ENCODE results near the gene VWA8.
"Not testable (repeated sequence)": the region's sequence is repeated elsewhere in the genome, so short reads cannot be mapped to it uniquely, and the experiment has no call there.

VWA8 gene

GRCh38 chr13:41848435-41849255 is 112.3 kb downstream of the VWA8 start:
- no peak for DNase-seq

DNA sequence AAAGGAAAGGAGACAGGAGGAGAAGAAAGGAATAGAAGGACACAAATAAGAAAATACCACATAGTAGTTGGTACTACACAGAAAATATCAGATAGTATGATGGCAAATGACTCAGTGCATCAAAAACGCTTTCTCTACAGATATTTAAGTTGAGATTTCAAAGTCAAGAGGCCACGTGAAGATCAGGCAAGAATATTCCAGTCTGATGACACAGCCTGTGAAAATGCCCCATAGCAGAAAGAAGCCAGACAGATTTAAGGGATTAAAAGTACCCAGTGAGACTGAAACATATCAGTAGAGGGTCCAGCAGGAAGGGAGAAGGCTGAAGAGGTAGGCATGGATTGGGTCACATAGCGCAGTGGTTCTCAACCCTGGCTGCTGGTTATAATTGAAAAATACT is 113.7 kb downstream of the VWA8 start:
- no peak for DNase-seq

DNA sequence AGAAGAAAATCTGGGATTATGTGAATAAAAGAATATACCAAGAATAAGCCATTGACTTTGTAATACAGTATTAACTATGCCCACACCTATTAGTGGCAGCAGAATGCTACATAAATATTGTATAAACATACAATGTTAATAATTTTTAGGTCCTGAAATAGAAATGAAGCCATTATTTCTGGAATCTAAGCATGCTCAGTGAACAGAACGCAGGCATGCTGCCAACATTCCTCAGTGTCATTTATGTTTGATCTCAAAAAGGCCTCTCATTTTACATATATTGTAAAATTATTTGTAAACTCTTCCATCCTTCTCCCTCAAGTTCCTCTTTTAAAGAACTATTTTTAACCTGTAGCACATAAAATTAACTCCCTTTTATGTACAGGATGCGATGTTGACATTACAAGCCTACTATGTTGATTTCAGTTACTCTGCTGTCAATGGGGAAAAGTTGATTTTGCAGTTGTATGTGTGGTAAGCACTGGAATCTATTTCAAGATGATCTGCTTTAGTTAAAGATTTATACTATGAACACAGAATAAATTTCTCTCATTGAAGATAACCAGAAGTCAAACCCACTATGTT is 118.8 kb downstream of the VWA8 start:
- no peak for DNase-seq

DNA sequence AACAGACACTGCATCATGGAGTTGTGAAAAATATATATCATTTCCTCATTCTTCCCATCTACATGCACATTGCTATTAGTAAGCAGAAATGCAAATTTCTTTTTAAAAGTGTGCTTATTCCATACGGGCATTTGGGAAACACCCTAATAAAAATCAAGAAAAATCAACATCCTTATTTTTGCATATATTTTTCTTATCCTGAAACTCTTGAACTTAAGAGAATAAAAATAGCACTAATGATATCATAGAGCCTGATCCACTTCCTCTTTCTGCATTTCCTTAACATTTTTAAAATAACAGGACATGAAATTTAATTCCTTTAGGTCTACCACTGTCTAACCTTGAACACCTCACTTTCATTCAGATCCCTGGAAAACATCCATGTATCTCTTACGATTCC is 123.3 kb downstream of the VWA8 start:
- DNase-seq, result no peak

DNA sequence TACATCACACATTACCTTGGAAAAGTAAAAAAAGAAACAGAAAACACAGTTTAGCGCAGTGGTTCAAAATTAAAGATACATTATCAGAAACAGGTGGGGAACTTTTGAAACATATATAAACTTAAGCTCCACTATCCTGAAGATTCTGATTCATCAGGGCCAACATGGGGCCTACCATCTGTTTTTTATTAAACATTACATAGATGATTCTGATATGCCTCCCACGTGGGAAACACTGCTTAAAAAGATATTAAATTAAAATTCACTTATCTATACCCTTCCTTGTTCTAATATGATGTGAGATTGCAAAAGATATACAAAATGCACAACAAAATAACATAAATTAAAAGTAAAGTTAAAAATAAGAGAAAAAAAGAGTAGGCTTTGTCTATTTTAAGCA is 125.0 kb downstream of the VWA8 start:
- no peak for DNase-seq

DNA sequence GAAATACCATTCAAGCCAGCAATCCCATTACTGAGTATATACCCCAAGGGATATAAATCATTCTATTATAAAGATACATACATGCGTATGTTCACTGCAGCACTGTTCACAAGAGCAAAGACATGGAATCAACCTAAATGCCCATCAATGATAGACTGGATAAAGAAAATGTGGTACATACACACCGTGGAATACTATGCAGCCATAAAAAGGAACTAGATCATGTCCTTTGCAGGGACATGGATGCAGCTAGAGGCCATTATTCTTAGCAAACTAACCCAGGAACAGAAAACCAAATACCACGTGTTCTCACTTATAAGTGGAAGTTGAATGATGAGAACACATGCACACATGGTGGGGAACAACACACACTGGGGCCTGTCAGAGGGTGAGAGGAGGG is 126.2 kb downstream of the VWA8 start:
- not testable (repeated sequence) for DNase-seq

DNA sequence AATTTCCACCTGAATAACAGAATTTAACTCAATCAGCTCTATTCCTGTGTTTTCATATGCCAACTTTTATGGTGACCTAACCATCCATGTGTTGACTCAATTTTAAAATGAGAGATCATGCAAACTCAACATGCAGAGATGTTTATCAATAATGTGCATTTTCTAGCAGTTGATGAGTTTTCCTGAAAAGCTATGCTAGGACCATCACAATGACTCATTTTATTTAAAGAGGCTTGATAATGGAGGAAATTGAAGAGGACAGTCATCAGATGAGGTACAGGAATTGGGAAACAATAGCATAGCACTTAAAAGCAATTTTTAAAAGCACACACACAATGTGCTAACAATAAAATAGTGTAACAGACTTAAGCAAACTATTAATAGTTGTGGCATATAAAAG is 127.1 kb downstream of the VWA8 start:
- no peak for DNase-seq

GRCh38 chr13:41833201-41833600 is 127.7 kb downstream of the VWA8 start:
- DNase-seq, result no peak

DNA sequence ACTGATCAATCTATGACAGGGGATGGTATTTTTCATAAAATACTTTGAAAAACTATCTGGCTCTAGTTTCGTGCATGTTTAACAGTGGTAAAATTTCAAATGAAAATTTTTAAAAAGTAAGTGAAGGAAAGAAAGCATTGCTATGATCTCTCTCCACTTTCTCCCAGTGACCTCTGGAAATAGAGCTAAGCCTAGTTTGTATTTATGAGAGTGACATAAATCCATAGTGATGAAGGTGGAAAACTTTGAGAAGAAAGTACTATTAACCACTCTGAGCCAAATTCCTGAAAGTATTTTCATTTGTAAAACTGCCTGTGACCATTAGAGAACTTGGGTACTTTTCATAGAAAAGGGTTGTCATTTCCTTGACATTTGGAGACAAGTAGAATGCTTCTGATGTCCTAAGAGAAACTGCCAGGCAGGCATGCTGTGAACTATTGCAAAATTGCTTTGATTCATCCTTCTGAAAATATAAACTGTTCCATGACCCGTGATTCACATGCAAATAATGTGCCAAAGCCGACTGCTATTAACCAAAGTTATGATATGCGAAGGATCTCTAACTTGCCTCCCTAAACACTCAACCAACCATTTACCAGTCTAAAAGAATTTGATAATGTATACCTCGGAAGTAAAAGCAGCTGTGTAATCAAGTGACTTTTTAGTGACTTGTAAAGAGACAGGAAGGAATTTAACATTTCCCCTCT is 133.2 kb downstream of the VWA8 start:
- DNase-seq, result no peak

DNA sequence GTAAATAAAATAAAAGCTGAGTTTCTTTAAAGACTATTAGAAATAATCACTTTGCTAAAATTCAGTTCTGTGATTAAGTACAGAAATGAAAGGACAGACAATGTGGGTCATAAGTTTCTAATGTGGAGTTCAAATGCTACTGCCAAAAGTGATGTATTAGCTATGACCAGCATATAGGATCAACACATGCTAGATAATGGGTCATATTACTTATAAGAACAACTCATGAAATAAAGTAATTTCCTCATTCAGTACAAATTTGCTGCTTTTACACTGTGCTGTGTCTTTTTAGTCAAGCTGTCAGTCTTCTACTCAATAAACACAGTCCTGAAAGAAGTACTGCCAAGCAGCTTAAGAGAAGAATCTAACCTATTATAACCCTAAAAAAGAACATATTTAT is 135.2 kb downstream of the VWA8 start:
- DNase-seq, result no peak

- no peak for DNase-seq
These were observed 137.4 kb downstream of the VWA8 start for GRCh38 chr13:41823476-41823875.

GRCh38 chr13:41822560-41822959 is 138.3 kb downstream of the VWA8 start:
- DNase-seq, result no peak

- DNase-seq, result no peak
These were observed 139.7 kb downstream of the VWA8 start for GRCh38 chr13:41821238-41821594.

DNA sequence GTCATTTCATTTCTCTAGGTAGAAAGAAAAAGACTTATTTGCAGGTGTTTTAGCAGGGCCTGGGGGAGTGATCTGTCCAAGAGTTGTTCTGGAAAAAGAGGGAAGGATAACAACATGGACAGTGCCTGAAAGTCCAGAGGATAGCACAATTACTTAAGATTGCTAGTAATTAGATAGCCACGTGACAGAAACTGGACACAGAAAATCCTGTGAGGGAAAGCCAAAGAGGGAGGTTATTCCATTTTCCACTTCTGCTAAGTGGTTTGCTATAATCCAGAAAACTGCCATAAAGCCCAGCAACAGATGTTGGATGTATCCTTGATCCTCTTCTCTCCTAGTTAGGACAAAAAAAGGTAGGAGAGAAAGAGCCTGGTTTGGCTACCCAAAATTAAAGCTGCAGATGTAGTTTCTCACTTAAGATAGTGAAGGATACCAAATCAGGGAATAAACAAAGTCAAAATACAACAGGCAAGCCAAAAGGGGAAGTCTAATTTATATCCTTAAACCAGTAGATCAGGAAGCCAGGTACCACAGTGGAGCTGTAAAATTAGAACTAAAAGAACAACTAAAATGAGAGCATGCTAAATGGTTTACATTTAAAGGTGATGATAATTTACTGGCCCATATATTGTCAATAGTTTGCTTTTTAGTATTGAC is 140.2 kb downstream of the VWA8 start:
- no peak for DNase-seq

GRCh38 chr13:41816057-41816456 is 144.9 kb downstream of the VWA8 start:
- DNase-seq, result no peak

GRCh38 chr13:41813426-41813825 is 147.5 kb downstream of the VWA8 start:
- no peak for DNase-seq

DNA sequence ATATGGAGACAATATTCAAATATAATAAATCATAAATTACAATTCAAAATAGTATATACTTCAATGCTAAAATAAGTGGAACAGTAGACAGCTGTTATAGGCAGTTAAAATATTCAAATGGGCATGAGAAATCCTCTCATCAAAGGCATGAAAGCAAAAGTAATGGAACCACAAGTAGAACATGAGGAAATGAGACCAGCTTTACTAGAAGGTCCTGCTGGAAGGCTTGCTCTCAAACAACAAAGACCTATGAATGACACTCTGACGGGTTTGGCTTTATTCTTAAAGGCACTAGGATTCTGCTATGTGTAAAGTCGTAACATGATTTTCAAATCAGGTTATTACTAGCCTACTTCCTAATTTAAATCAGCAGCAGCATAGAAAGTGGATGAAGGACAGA is 148.1 kb downstream of the VWA8 start:
- DNase-seq, result no peak

DNA sequence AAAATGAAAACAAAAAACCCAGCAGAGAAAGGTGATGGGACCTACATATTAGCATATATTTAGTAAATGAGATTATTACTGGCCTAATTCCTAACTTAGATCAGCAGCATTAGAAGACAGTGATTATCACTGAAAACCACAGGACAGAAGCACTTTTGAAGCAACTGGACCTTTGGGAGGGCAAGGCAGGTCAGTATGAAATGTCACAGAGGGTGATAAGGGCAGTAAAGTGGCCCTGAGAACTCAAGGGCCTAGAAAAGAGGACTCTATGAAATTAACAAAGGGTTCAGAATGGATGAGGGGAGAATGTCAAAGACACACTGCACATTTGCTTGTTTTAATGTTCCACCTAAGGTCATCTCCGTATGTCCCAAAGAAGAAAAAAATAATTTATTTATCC is 148.7 kb downstream of the VWA8 start:
- DNase-seq, result no peak

DNA sequence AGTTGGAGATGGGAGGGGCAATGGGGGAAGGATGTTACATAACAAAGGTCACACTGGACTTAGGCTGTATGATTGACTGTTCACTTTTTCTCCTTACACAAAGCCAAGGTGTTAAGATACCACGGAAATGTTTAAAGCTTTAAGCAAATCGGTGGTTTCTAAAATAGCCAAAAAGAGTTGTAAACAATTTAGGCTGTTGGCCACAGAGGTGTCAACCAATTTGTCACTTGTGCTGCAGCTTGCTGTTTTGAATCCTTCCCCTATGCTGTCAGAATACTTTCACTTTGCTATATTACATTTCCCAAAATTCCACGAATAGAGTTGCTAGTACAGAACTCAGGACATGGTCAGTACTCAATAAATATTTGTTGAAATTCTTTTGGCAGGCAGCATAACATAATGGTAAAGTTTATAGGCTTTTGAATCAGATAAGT is 149.3 kb downstream of the VWA8 start:
- DNase-seq, result no peak

DNA sequence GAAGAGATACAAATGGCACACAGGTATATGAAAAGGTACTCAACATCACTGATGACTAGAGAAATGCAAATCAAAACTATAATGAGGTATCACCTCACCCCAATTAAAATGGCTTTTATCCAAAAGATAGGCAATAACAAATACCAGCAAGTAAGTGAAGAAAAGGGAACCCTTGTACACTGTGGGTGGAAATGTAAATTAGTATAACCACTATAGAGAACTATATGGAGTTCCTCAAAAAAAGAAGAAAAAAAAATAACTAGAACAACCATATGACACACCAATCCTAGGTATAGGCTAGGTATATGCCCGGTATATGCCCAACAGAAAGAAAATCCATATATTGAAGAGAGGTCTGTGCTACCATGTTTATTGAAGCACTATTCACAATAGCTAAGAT is 150.9 kb downstream of the VWA8 start:
- DNase-seq, result no peak

GRCh38 chr13:41803445-41803735 is 157.5 kb downstream of the VWA8 start:
- DNase-seq, result not testable (repeated sequence)

- DNase-seq, result no peak
These were observed 158.0 kb downstream of the VWA8 start for GRCh38 chr13:41802684-41803444.

GRCh38 chr13:41802043-41802683 is 158.7 kb downstream of the VWA8 start:
- no peak for DNase-seq
